Fibroblast of mammary gland (primary cell): ENCODE data around the gene NFIB.

ENCODE experiments used
- DNase-seq: peaks from one replicate; pipeline ENCODE4 v3.0.0-alpha.2; 2010; ENCODE audit warnings: low read depth
- H3K4me3 ChIP-seq: 2 replicates; pipeline ENCODE4 v1.5.1; 2011; ENCODE audit warnings: low read depth, mild to moderate bottlenecking, low read length, moderate library complexity; ENCODE audit not compliant: control insufficient read depth
- CTCF ChIP-seq: conservative IDR thresholded peaks from 2 replicates; pipeline ENCODE4 v1.5.1; 2011; ENCODE audit warnings: low read depth, low read length, inconsistent platforms; ENCODE audit not compliant: control insufficient read depth, insufficient read depth

Gene NFIB

GRCh38 chr9:14139287-14139686 lies 174.7 kb downstream of the NFIB start:
- TF ChIP-seq CTCF = no peak

GRCh38 chr9:14136646-14137370 lies 177.1 kb downstream of the NFIB start:
- DNase-seq = no peak
- TF ChIP-seq CTCF = no peak
- H3K4me3 ChIP-seq = no peak overlapping the region

More at GRCh38 chr9:14139287-14139686, 174.7 kb downstream of the NFIB start:
- no peak for DNase-seq
- H3K4me3 ChIP-seq = no peak overlapping the region

GRCh38 chr9:14136047-14136635 lies 177.8 kb downstream of the NFIB start:
- no peak for DNase-seq
- no peak for TF ChIP-seq CTCF
- H3K4me3 ChIP-seq = no peak overlapping the region

GRCh38 chr9:14135421-14135820 lies 178.5 kb downstream of the NFIB start:
- TF ChIP-seq CTCF = no peak
- no peak overlapping the region for H3K4me3 ChIP-seq

GRCh38 chr9:14133394-14133793 lies 180.5 kb downstream of the NFIB start:
- TF ChIP-seq CTCF = no peak
- DNase-seq = no peak
- no peak overlapping the region for H3K4me3 ChIP-seq

More at GRCh38 chr9:14135421-14135820, 178.5 kb downstream of the NFIB start:
- no peak for DNase-seq

- DNase-seq = no peak
Observed at GRCh38 chr9:14132775-14133174, 181.2 kb downstream of the NFIB start.

More at GRCh38 chr9:14132775-14133174, 181.2 kb downstream of the NFIB start:
- TF ChIP-seq CTCF = no peak
- H3K4me3 ChIP-seq = no peak overlapping the region
